ENCODE data around the gene ZNF385D.

The ZNF385D gene

DNA sequence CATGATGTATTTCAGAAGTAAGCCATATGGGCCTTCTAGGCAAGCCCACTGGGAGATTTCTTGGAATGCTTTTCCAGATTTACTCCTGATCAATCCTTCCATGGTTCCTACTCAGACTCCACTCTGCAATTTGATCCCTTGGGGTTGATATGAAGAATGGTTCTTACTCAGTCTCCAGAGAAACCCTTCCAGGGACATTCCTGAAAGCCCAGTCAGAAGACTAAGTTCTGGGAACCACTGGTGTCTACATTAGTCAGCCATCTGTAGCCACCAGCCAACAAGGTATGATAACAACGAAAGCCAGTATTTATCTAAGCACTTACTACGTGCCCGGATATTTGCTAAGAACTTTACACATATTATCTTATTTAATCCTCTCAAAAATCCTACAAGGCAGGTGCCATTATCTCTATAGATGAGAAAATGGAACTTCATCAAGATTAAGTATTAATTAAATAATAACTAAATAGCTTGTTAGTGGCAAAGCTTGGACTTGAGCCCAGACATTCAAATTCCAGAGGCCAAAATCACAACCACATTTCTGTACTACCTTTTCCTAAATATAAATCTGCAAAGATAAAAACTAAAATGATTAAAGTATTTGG, 32.7 kb downstream of the ZNF385D start:
- FAIRE-seq (no peak), DNase-seq (ENCODE audit: insufficient read length, low spot score) (no peak)
- TF ChIP-seq, protein P1, sequence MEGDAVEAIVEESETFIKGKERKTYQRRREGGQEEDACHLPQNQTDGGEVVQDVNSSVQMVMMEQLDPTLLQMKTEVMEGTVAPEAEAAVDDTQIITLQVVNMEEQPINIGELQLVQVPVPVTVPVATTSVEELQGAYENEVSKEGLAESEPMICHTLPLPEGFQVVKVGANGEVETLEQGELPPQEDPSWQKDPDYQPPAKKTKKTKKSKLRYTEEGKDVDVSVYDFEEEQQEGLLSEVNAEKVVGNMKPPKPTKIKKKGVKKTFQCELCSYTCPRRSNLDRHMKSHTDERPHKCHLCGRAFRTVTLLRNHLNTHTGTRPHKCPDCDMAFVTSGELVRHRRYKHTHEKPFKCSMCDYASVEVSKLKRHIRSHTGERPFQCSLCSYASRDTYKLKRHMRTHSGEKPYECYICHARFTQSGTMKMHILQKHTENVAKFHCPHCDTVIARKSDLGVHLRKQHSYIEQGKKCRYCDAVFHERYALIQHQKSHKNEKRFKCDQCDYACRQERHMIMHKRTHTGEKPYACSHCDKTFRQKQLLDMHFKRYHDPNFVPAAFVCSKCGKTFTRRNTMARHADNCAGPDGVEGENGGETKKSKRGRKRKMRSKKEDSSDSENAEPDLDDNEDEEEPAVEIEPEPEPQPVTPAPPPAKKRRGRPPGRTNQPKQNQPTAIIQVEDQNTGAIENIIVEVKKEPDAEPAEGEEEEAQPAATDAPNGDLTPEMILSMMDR (IDR thresholded peaks at IDR 0.05; ENCODE audit: insufficient read depth, missing control alignments): no peak

DNA sequence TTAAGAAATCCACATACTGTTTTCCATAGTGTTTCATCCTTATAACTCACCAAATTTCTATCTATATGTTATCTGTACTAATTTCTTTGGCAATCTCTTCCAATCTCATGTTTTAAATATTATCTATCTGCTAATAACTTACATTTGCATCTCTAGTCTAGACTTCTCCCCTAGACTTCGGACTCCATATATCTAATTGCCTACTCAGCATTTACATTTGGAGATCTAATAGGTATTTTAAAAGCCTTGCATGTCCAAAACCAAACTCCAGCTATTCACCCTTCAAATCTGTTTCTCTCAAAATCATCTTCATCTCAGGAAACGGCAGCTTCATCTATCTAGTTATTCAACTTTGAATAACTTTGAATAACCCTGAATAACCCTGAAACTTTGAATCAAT, 35.3 kb downstream of the ZNF385D start:
- TF ChIP-seq, protein P1 (IDR thresholded peaks at IDR 0.05; ENCODE audit: insufficient read depth, missing control alignments): no peak
- FAIRE-seq: no peak
- no peak for DNase-seq (ENCODE audit: insufficient read length, low spot score)

DNA sequence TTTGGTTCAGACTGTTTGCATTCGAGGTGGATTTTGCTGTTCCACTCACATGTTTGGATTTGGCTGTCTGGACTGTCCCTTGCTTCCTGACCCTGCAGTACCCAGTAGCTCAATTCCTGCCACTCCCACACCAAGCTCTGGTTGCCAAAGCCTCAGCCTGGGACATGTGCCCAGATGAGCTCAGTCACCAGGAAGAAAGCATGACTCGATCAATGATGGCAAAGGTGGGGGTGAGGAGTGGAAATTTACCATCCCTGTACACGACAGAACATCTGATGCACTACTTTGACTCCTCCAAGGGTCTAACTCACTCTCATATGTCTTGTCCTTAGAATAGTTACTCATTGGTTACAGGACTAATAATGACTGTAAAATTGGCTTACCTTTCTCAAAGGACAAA, 45.2 kb downstream of the ZNF385D start:
- DNase-seq (ENCODE audit: insufficient read length, low spot score) (no peak), FAIRE-seq (no peak)
- TF ChIP-seq, protein P1 (IDR thresholded peaks at IDR 0.05; ENCODE audit: insufficient read depth, missing control alignments): no peak

DNA sequence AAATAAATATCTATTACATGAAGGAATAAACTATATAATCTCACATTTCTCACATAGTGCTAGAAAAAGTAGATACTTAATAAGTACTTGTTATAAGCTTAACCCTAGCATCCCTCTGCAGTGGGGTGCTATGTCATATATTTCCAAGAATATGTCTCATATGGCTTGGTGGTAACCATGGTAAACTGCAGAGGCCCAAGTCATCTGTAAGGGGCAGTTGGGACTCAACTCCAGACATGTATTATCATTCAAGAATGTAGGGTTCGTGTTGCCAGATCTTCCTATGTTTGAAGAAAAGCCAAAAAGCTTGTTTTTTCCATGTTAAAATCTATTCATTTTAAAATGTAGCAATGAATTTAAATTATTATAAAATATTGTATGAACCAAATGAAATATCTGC, 46.2 kb downstream of the ZNF385D start:
- FAIRE-seq (no peak), DNase-seq (ENCODE audit: insufficient read length, low spot score) (no peak)
- TF ChIP-seq, protein P1 (IDR thresholded peaks at IDR 0.05; ENCODE audit: insufficient read depth, missing control alignments): no peak

DNA sequence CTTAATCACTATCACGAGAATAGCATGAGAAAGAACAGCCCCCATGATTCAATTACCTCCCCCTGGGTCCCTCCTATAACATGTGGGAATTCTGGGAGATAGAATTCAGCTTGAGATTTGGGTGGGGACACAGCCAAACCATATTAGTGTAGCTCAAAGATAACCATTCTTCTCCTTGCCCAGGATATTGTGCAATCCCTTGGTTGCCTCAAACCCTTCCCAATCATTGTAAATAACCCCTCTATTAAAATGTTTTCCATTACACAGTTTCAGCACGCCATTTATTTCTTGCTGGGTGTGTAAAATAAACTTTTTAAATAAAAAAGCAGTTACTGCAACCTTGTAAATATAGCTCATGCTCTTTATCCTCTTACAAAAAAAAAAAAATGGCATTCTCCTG, 47.7 kb downstream of the ZNF385D start:
- no peak for FAIRE-seq
- TF ChIP-seq, protein P1 (IDR thresholded peaks at IDR 0.05; ENCODE audit: insufficient read depth, missing control alignments): no peak
- DNase-seq (ENCODE audit: insufficient read length, low spot score): no peak

DNA sequence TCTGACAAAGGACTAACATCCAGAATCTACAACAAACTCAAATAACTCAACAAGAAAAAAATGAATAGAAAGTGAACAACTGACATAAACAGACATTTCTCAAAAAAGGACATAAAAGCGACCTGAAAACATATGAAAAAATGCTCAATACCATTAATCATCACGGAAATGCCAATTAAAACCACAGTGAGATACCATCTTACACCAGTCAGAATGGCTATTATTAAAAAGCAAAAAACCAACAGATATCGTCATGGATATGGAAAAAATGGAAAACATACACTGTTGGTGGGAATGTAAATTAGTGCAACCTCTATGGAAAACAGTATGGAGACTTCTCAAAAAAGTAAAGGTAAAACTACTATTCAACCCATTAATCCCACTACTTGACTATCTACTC, 53.3 kb downstream of the ZNF385D start:
- TF ChIP-seq, protein P1 (IDR thresholded peaks at IDR 0.05; ENCODE audit: insufficient read depth, missing control alignments): no peak
- DNase-seq (ENCODE audit: insufficient read length, low spot score): no peak
- FAIRE-seq: no peak

DNA sequence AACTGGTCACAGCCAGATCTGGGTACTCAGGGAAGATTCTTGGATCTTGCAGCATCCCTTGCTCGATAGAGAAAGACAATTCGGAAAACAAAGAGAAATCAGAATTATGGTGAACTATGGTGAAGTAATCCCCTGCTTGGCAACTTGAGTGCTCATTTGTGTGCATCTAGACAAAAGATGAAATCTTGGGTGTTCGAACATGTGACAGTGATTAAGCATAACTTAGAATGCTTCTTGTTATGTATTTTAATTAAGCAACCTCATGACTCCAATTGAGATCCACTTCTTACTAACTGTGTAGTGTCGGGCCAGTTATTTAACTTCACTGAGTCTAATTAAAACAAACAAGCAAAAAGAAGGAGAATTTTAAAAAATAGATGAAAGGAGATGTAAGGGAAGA, 56.5 kb downstream of the ZNF385D start:
- FAIRE-seq (no peak), DNase-seq (ENCODE audit: insufficient read length, low spot score) (no peak)
- TF ChIP-seq, protein P1 (IDR thresholded peaks at IDR 0.05; ENCODE audit: insufficient read depth, missing control alignments): no peak
